ENCODE measurements around the gene PTPRE.

Gene PTPRE

DNA sequence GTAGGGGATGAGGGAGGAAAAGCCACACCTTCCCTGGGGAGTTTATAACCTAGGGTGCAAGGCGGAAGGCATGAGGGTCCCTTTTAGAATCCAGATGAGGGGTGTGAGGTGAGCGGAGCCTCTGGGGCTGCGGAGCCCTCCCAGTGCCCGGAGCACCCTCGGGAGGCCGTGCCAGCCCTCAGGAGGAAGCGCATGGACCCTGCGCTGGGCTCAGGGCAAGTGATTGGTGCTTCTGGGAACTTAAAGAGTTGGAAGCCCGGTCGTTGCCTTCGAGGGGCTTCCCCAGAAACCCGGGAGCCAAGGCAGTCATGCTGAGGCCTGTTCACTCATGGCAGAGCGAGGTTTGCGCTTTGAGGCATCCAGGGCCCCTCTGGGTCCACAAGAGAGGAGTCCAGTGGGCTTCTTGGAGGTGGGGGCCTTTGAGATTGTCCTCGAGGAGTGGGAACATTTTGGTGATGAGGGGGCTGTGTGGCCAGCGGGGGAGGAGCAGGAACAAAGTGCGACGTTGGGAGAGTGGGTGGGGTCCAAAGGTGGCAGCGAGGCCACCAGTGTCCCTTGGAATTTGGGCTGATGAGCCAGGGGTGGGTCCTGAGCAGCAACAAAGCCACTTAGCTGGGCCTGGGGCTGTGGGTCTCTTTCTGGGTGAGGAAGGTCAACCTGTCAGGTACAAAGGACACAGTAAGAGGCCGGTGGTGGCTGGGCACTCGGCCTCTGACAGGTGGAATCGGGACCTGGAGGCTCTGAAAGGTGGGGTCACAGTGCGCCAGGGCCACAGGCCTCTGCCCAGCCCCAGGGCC is 139.5 kb downstream of the PTPRE start:
- ATAC-seq (no peak), DNase-seq (no peak)
- peaks cover 65% of the 10 kb centered on the region for H3K4me1 Mint-ChIP-seq
- no peaks in the 10 kb centered on the region for H3K27me3 Mint-ChIP-seq
- peak overlapping the region; percentile 83 to 92 for H3K27ac Mint-ChIP-seq
- peak overlapping the region; percentile 90 to 98 for H3K4me3 Mint-ChIP-seq
- H3K9me3 Mint-ChIP-seq, result no peaks in the 10 kb centered on the region

DNA sequence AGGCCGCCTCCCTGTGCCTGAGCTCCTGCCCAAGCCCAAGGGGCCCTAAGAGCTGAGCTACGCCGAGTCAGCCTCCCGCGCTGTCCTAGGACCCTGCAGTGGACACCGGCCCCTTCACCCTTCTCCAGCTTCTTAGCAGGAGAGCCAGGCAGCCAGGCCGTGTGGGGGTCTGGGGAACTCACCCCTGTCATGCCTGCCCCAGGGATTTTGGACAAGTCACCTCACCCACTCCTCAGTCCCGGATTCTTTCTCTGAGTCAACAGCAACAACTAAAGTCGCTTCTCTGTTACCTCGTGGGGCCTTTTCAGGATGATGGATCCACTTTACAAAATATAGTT is 140.0 kb downstream of the PTPRE start:
- Mint-ChIP-seq H3K27me3 (no peaks in the 10 kb centered on the region), H3K27ac (peak overlapping the region; percentile 96 to 97), H3K4me1 (peaks cover 67% of the 10 kb centered on the region), H3K9me3 (no peaks in the 10 kb centered on the region), H3K4me3 (peak overlapping the region; percentile 90 to 98)
- ATAC-seq (peak; percentile 11), DNase-seq (no peak)

DNA sequence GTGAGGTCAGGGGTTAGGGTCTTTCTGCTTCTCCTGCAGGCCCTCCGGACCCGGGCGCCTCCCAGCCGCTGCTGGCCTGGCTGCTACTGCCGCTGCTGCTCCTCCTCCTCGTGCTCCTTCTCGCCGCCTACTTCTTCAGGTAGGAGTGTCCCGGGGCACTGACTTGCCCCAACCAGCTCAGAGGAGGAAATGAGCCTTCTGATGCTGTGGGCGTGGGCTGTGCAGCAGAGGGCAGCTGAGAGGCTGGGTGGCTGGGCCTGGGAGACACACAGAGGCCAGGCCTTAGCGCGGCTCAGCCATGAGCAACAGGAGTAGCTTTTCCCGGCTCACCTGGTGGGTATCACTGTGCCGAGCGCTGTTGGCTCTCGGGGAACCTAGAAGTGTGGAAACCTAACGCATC is 140.4 kb downstream of the PTPRE start:
- peak overlapping the region; percentile 90 to 98 for H3K4me3 Mint-ChIP-seq
- no peaks in the 10 kb centered on the region for H3K9me3 Mint-ChIP-seq
- H3K27me3 Mint-ChIP-seq, result no peaks in the 10 kb centered on the region
- ATAC-seq (peak; percentile 98), DNase-seq (peak; percentile 78 to 88)
- peaks cover 64% of the 10 kb centered on the region for H3K4me1 Mint-ChIP-seq
- peak overlapping the region; percentile 96 to 97 for H3K27ac Mint-ChIP-seq

DNA sequence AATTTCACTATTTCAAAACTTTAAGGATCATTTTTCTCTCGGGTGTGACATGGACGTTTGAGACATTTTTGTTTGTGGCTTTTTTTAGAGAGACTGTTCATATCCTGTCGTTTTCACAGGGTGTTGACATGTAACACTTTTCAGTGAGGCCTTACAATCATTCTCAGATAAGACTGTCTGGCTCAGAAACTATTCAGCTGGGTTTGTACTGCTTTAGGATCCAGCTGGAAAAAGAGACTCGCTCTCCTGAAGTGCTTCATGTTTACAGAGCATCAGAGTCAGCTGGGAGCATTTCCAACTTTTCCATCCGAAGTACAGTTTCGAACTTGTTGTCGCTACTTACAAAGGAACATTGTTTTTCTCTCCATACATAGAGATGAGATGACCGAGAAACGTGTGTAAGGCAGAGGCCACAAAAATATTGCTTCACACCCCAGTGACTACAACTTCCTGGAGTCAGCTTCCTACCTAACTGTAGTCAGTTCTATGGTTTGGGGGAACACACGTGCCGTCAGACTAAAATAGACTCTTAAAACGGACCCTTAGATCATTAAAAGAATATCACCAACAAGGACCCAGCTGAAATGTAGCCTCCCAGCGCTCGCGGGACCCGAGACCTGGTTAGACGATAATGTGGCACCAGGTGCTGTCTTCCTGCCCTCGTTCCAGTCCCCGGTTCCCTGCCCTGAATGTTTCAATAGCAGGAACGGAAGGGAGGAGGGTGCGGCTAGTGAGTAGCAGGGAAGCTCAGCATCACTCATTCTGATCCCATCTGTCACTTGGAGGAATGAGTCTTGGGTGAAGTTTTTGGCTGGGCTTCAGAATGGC is 141.3 kb downstream of the PTPRE start:
- Mint-ChIP-seq H3K27me3 (no peaks in the 10 kb centered on the region), H3K4me3 (peak overlapping the region; percentile 90 to 98), H3K27ac (peak overlapping the region; percentile 96 to 97), H3K4me1 (peaks cover 63% of the 10 kb centered on the region), H3K9me3 (no peaks in the 10 kb centered on the region)
- ATAC-seq, result peak; percentile 60
- peak in 1 of 2 donors; percentile 37 for DNase-seq

DNA sequence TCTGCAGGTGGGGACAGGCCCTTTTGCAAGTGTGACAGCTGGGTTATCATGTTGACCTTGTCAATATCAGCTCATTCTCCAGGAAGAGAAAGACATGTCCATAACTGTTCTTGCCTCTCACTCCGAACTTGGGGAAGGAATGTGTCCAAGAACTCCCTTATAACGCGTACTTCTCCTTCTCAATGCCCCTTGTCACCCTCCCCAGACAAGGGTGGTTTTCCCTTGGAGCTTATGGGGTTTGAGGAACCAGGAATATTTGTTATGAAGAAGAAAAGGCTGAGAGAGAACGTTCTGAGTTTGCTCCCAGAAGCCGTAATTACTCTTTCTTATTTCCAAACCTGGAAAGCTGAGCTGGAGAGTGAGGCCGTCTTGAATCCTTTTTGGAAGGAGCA is 141.9 kb downstream of the PTPRE start:
- ATAC-seq (no peak), DNase-seq (no peak)
- H3K4me1 Mint-ChIP-seq, result peaks cover 63% of the 10 kb centered on the region
- H3K27ac Mint-ChIP-seq, result peak overlapping the region; percentile 42 to 57
- H3K27me3 Mint-ChIP-seq, result no peaks in the 10 kb centered on the region
- no peaks in the 10 kb centered on the region for H3K9me3 Mint-ChIP-seq
- peak overlapping the region; percentile 90 to 98 for H3K4me3 Mint-ChIP-seq

DNA sequence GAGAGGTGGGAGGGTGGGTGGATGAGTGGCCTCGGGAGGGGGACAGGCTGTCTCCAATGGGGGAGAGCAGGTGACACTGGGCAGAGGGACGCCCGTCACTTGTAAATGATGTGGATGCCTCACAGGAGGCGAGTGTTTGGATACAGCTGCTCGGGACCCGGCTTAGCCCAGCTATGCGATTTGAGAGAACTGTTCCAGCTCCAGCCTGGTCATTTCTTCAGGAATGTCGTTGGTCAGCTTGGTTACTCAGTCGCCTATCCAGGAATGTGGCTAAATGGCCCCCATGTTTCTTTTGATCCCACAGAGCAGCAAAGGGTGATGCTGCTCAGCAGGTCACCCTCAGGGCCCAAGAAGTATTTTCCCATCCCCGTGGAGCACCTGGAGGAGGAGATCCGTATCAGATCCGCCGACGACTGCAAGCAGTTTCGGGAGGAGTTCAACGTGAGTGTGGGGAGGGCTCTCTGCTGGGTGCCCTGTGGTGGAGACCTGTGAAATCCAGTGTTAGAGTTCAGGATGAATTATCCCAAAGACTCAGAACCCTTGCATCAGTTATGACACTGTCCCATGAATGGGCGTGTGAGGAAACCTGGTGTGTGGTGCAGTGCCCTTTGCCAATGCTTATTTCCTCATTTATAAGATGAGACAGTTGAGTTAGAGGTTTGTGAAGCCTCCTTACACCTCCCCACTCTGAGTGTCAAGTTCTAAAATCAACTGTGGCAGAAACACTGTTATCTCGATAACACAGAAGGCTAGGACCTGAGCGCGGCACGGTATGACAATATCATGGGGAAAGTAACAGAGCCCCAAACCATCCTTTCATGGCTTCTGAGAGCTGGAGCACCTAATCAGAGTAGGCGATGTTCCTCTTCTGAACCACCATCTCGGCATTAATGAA is 142.6 kb downstream of the PTPRE start:
- H3K27me3 Mint-ChIP-seq, result no peaks in the 10 kb centered on the region
- H3K27ac Mint-ChIP-seq, result no peak overlapping the region
- ATAC-seq, result no peak
- H3K4me1 Mint-ChIP-seq, result peaks cover 63% of the 10 kb centered on the region
- no peak for DNase-seq
- peak overlapping the region; percentile 90 to 98 for H3K4me3 Mint-ChIP-seq
- H3K9me3 Mint-ChIP-seq, result no peaks in the 10 kb centered on the region

DNA sequence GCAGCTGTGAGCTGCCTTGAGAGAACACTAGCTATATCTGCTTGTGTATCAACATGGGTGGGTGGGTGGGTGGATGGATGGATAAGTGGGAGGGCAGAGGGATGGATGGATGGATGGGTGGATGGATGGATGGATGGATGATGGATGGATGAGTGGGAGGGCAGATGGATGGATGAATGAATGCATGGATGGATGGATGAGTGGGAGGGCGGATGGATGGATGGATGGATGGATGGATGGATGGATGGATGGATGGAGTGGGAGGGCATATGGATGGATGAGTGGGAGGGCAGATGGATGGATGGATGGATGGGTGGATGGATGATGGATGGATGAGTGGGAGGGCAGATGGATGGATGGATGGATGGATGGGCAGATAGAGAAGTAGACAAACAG is 143.2 kb downstream of the PTPRE start:
- peak overlapping the region in 1 of 2 donors; percentile 8 for H3K27ac Mint-ChIP-seq

DNA sequence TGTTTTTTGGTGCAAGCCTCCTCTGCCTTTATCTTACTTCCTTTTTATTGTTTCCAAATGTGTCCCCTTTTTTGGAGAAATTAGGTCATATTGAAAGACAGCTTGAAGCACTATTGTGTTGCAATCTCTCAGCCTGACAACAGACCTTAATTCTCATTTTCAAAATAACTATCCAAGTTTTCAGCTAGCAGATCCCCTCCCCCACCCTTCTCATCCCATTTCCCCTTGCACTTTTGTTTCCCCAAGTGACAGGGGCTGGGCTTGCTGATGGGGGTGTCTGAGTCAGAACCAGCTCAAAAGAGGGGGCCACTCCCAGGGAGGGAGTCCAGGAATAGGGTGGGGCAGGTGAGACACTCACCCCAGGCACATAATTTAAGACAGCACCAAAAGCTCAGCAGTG is 144.0 kb downstream of the PTPRE start:
- H3K4me1 Mint-ChIP-seq, result peaks cover 64% of the 10 kb centered on the region
- no peaks in the 10 kb centered on the region for H3K27me3 Mint-ChIP-seq
- ATAC-seq (no peak), DNase-seq (no peak)
- H3K4me3 Mint-ChIP-seq, result peak overlapping the region in 1 of 2 donors; percentile 49
- H3K27ac Mint-ChIP-seq, result peak overlapping the region in 1 of 2 donors; percentile 40
- no peaks in the 10 kb centered on the region for H3K9me3 Mint-ChIP-seq

More for the DNA sequence above, 143.2 kb downstream of the PTPRE start:
- Mint-ChIP-seq H3K27me3 (no peaks in the 10 kb centered on the region), H3K9me3 (no peaks in the 10 kb centered on the region), H3K4me3 (peak overlapping the region; percentile 12 to 49), H3K4me1 (peaks cover 64% of the 10 kb centered on the region)
- DNase-seq, result no peak
- no peak for ATAC-seq

DNA sequence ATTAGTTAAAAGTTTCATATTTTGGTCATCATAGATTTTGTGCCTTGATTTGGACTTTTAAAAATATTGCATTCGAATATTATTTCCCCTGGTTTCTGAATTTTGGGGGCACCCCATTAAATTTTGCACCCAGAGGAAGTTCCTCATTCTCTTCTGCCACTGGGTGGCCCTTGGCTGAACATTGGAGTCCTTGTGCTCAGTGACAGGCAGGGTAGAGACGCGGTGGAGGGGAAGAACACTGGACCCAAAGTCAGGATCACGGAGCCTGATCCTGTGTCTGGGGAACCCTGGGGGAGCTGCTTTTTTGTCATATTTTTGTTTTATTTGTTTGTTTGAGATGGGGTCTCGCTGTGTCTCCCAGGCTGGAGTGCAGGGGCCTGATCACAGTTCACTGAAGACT is 144.6 kb downstream of the PTPRE start:
- no peak for ATAC-seq
- no peak for DNase-seq
- no peaks in the 10 kb centered on the region for H3K9me3 Mint-ChIP-seq
- H3K4me1 Mint-ChIP-seq, result peaks cover 62% of the 10 kb centered on the region
- H3K27ac Mint-ChIP-seq, result no peak overlapping the region
- no peak overlapping the region for H3K4me3 Mint-ChIP-seq
- H3K27me3 Mint-ChIP-seq, result no peaks in the 10 kb centered on the region

DNA sequence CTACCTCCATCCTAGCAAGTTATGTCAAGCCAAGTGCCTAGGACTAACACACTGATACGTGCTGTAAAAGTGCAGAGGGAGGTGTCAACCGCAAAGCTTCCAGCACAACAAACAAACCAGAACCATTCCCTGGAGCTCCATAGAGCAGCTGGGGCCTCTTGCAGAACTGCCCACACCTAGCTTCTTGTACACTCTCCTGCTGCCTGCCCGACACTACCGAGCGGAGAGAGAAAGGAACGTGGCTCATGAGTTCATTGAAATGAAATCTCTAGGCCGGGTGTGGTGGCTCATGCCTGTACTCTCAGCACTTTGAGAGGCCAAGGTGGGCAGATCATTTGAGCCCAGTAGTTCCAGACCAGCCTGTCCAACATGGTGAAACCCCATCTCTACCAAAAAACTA is 145.8 kb downstream of the PTPRE start:
- peaks cover 57% of the 10 kb centered on the region for H3K4me1 Mint-ChIP-seq
- DNase-seq (no peak), ATAC-seq (no peak)
- no peaks in the 10 kb centered on the region for H3K9me3 Mint-ChIP-seq
- no peak overlapping the region for H3K27ac Mint-ChIP-seq
- no peaks in the 10 kb centered on the region for H3K27me3 Mint-ChIP-seq
- no peak overlapping the region for H3K4me3 Mint-ChIP-seq

DNA sequence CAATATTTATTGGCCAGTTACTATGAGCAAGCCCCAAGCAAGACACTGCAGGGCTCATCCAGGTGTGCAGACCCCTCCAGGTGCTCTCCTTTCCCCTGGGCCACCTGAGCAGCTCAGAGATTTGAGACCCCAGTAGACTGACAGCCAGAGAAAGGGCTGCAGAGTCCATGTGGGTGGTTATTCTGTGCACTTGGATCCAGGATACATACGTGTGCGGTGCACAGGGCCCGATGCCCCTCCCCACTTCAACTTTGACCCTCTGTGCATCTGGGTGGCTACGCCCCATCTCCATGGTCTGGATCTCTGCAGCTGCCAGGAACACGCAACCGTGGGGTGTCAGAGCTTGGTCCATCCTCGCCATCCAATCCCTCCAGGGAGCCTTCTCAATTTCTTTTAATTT is 146.5 kb downstream of the PTPRE start:
- H3K4me3 Mint-ChIP-seq, result no peak overlapping the region
- no peak for DNase-seq
- peaks cover 62% of the 10 kb centered on the region for H3K4me1 Mint-ChIP-seq
- no peaks in the 10 kb centered on the region for H3K9me3 Mint-ChIP-seq
- no peaks in the 10 kb centered on the region for H3K27me3 Mint-ChIP-seq
- no peak for ATAC-seq
- no peak overlapping the region for H3K27ac Mint-ChIP-seq

DNA sequence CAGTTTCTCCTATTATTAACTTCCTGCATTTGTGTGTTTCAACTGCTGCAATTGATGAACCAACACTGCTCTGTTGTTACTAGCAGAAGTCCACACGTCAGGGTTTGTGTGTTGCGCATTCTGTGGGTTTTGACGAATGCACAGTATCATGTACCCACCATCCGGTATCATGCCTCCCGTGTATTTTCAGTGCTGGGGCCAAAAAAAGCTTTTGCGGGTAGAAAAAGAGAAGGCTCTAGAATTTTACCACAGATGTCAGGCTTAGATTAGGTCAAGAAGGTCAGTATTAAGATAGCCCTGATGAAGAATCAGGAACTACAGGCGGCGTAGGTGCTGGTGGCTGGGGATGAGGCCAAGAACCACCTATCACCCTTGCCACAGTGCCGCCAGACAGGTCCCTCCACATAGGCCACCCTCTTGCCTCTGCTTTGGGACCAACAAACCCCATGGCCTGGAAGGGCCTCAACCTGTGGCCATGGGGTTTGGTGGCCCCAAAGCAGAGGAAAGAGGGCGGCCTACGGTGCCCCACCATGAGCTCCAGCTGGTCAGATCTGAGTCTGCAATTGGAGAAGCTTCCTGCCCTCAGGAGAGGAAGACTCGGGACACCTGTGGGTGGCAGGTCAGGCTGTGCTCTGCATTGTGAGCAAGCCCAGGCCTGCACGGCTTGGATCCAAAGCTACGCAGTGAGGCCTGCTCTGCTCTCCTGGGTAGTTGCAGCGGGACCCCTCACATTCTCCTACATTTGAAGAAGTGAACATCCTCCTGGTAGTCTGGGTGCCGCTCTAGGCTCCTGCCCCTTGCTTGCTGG is 147.5 kb downstream of the PTPRE start:
- ATAC-seq (no peak), DNase-seq (no peak)
- no peaks in the 10 kb centered on the region for H3K9me3 Mint-ChIP-seq
- no peak overlapping the region for H3K4me3 Mint-ChIP-seq
- no peak overlapping the region for H3K27ac Mint-ChIP-seq
- peaks cover 62% of the 10 kb centered on the region for H3K4me1 Mint-ChIP-seq
- H3K27me3 Mint-ChIP-seq, result no peaks in the 10 kb centered on the region

DNA sequence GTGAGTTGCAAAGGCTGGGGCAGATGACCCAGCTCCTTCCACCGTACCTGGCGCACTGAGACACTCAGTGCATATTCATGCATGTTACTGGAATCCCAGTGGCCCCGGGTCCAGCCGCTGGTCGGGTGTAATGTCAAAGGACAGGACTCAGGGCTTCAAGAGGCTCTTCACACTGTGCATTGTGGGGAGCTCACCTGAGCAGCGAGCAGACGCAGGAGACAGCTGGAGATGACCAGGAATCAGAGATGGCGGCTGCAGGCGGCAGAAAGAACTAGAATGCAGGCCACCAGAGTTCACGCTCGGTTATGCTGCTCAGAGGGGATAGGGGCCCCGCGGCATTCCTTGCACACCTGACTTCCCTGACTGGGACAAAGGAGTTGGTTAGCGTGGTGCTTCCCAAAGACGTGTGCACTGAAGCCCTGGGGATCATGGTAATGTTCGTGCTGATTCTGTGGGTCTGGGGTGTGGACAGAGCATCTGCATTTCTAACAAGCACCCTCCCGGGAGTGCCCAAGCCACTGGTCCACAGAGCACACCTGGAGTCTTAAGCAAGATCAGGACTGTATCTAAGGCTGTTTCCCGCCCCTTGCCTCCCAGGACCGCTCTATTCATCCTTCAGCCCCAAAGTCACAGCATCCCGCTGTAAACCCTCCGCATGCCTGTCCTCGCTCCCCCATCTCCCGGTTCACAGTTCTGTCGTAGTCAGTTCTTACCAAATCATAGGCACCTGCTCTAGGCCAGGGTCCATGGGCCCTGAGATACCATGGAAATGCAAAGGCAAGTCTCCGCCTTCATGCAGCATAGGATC is 148.4 kb downstream of the PTPRE start:
- H3K27ac Mint-ChIP-seq, result no peak overlapping the region
- H3K9me3 Mint-ChIP-seq, result no peaks in the 10 kb centered on the region
- ATAC-seq (no peak), DNase-seq (no peak)
- H3K4me3 Mint-ChIP-seq, result no peak overlapping the region
- no peaks in the 10 kb centered on the region for H3K27me3 Mint-ChIP-seq
- H3K4me1 Mint-ChIP-seq, result peaks cover 62% of the 10 kb centered on the region

Measured in stimulated activated naive CD8-positive, alpha-beta T cell treated with anti-CD3 and anti-CD28 coated beads, Interleukin-15, amount 100 ng/mL, for 72 hours (primary cell).